K562 (cell line): ENCODE data around the gene ISY1. TPM values are rescaled to one million over a fixed set of nuclear protein-coding genes. Genes with fewer than 3 reads are reported as not detected.

Experiments used
- ATF7 ChIP-seq: fragments of 450-650 bp; IDR thresholded peaks from 2 replicates; pipeline ENCODE4 v1.7.1; 2014; ENCODE audit warnings: mild to moderate bottlenecking, moderate library complexity
- CTCFL ChIP-seq: IDR thresholded peaks from 2 replicates; pipeline ENCODE4 v1.6.1; 2011; ENCODE audit warnings: borderline replicate concordance, low read depth, mild to moderate bottlenecking, moderate library complexity, low read length; ENCODE audit not compliant: insufficient read depth, poor library complexity, severe bottlenecking
- CXXC5 ChIP-seq: fragments of 250-450 bp; sonication (Bioruptor Pico); IDR thresholded peaks from 2 replicates; pipeline ENCODE4 v1.8.0; 2022; ENCODE audit warnings: inconsistent platforms, mild to moderate bottlenecking, moderate library complexity
- EP400 ChIP-seq: fragments of 450-650 bp; IDR thresholded peaks from 2 replicates; pipeline ENCODE4 v1.6.1; 2017; ENCODE audit warnings: antibody characterized with exemption, mild to moderate bottlenecking, moderate library complexity
- HNRNPUL1 ChIP-seq: fragments of 200-400 bp; formaldehyde crosslinking; IDR thresholded peaks from 2 replicates; pipeline ENCODE4 v1.6.1; 2017; ENCODE audit warnings: low read length
- JUN ChIP-seq, 2 experiments: sonication (generic) in 1 of 2; formaldehyde crosslinking in 1 of 2; IDR thresholded peaks; 2 replicates each; pipeline versions ENCODE4 v1.6.1 to v1.8.0; 2012 to 2022; ENCODE audit warnings: borderline replicate concordance in 2 of 2, mild to moderate bottlenecking in 2 of 2, improper control_type of control experiment in 1 of 2, low read depth in 1 of 2, low read length in 1 of 2, missing genetic modification reagents in 1 of 2
- JUND ChIP-seq, 2 experiments: IDR thresholded peaks; 2 replicates in 1 of 2; 3 replicates in 1 of 2; pipeline ENCODE4 v1.6.1; 2011; ENCODE audit warnings: borderline replicate concordance in 2 of 2, low read depth in 2 of 2, low read length in 2 of 2, improper control_type of control experiment in 1 of 2, missing biosample characterization in 1 of 2, missing genetic modification characterization in 1 of 2, missing genetic modification reagents in 1 of 2
- L3MBTL2 ChIP-seq: fragments of 450-650 bp; IDR thresholded peaks from 2 replicates; pipeline ENCODE4 v1.6.1; 2016; ENCODE audit warnings: mild to moderate bottlenecking, moderate library complexity
- MAX ChIP-seq: sonication (generic); formaldehyde crosslinking; IDR thresholded peaks from 2 replicates; pipeline ENCODE4 v1.9.0; 2022; ENCODE audit warnings: mild to moderate bottlenecking, missing genetic modification reagents
- MITF ChIP-seq: IDR thresholded peaks from 2 replicates; pipeline ENCODE4 v1.6.1; 2014; ENCODE audit warnings: antibody characterized with exemption
- MYC ChIP-seq, 2 experiments: fragments of 250-450 bp in 1 of 2; sonication (Bioruptor Pico) in 1 of 2; IDR thresholded peaks; 2 replicates each; pipeline versions ENCODE4 v1.5.1 to v1.6.1; 2012 to 2021; ENCODE audit warnings: low read depth in 2 of 2, borderline replicate concordance in 1 of 2, improper control_type of control experiment in 1 of 2, low read length in 1 of 2, mild to moderate bottlenecking in 1 of 2, moderate library complexity in 1 of 2
- PURB ChIP-seq: sonication (generic); formaldehyde crosslinking; IDR thresholded peaks from 2 replicates; pipeline ENCODE4 v1.9.0; 2021; ENCODE audit warnings: low read depth, mild to moderate bottlenecking, missing genetic modification reagents
- TRIM24 ChIP-seq, 2 experiments: fragments of 450-650 bp; IDR thresholded peaks; 2 replicates each; pipeline ENCODE4 v1.6.1; 2016
- ZNF395 ChIP-seq: fragments of 200-800 bp; sonication (Bioruptor generic); IDR thresholded peaks from 2 replicates; pipeline ENCODE4 v1.6.1; 2017; ENCODE audit warnings: missing genetic modification characterization, missing compliant biosample characterization
- ZNF592 ChIP-seq: fragments of 450-650 bp; IDR thresholded peaks from 2 replicates; pipeline ENCODE4 v1.6.1; 2017; ENCODE audit warnings: antibody characterized with exemption, mild to moderate bottlenecking
- polyA plus RNA-seq, 8 experiments: library from polyadenylated mRNA; depleted of rRNA in 4 of 8; stranded (reverse) in 5 of 8; unstranded in 3 of 8; fragments of >200 nt; fragmentation: Nextera tagmentation in 2 of 8; fragmentation: Illumina TruSeq in 1 of 8; extraction: Ambion mirVana in 2 of 8; extraction: Trizol in 1 of 8; gene quantifications; 2 replicates each; pipeline versions ENCODE4 v1.2.1 to v1.2.3, GENCODE V29; 2011 to 2014; ENCODE audit warnings: inconsistent platforms in 1 of 8, missing spikeins in 1 of 8
- total RNA-seq, 7 experiments: library from RNA; depleted of rRNA in 6 of 7; stranded (reverse); fragments of >200 nt in 6 of 7; fragmentation: Illumina TruSeq in 2 of 7; extraction: Trizol in 2 of 7; gene quantifications; 2 replicates each; pipeline versions ENCODE4 v1.2.1 to v1.2.3, GENCODE V29; 2011 to 2021; ENCODE audit warnings: low replicate concordance in 1 of 7

ISY1 gene
- total and polyA plus RNA-seq, 9 of the 15 experiments (the other 6 are each of a cell fraction or from before 2014, with no cell fraction given) = 23.5 to 50.0 (median 32.9) TPM

- TF ChIP-seq ZNF592 = peak; percentile 41; the same call in 1 of the 2 replicates
- TF ChIP-seq ZNF395 (CRISPR knock-in tag) = peak; percentile 52; the same call in 1 of the 2 replicates
- TF ChIP-seq TRIM24 (IDR thresholded peaks at IDR 0.05) = peak; percentile 30 to 43; a peak in 2 of 4 replicates
- peak; percentile 67 for TF ChIP-seq CXXC5 (CRISPR knock-in tag)
- TF ChIP-seq JUND (IDR thresholded peaks at IDR 0.05; ENCODE audit: borderline replicate concordance, low read depth, low read length) = peak; percentile 80
- no peak; the same call in 2 of the 3 replicates for TF ChIP-seq JUND (tag; IDR thresholded peaks at IDR 0.05; ENCODE audit: borderline replicate concordance, low read depth, low read length)
- peak; percentile 88 for TF ChIP-seq MYC (IDR thresholded peaks at IDR 0.05; ENCODE audit: low read depth, low read length)
- no peak for TF ChIP-seq MYC (CRISPR knock-in tag; IDR thresholded peaks at IDR 0.05; ENCODE audit: borderline replicate concordance, low read depth)
- TF ChIP-seq EP400 = 0 out of 2 replicates have a peak, but pooled peaks have one; percentile 49
- no peak for TF ChIP-seq MAX (CRISPR knock-in tag)
- TF ChIP-seq L3MBTL2 = peak; percentile 80
- TF ChIP-seq JUN (IDR thresholded peaks at IDR 0.05; ENCODE audit: borderline replicate concordance, low read depth, low read length) = peak; percentile 58; the same call in 1 of the 2 replicates
- TF ChIP-seq JUN (CRISPR knock-in tag; IDR thresholded peaks at IDR 0.05; ENCODE audit: borderline replicate concordance) = no peak
- TF ChIP-seq ATF7 = peak; percentile 86
- no peak for TF ChIP-seq PURB
- no peak for TF ChIP-seq HNRNPUL1
- TF ChIP-seq CTCFL = no peak
- no peak for TF ChIP-seq MITF
Measured at GRCh38 chr3:129112308-129113052, 48.4 kb downstream of the ISY1 start (continued).
